HFFc6 (cell line): Measurements from ENCODE around the gene PRICKLE3. TPM values are rescaled to one million over a fixed set of nuclear protein-coding genes. Genes with fewer than 3 reads are reported as not detected.

ENCODE experiments used
- DNase-seq: peaks from one replicate; pipeline ENCODE4 v3.0.0-alpha.2; 2018
- H3K27ac Mint-ChIP-seq: 2 replicates; pipeline ENCODE4 v1.8.0; 2020; ENCODE audit warnings: mild to moderate bottlenecking, mixed read lengths
- H3K27me3 Mint-ChIP-seq: 2 replicates; pipeline ENCODE4 v1.8.0; 2021; ENCODE audit warnings: mild to moderate bottlenecking, moderate library complexity, mixed read lengths; ENCODE audit not compliant: insufficient read depth
- H3K36me3 Mint-ChIP-seq: 2 replicates; pipeline ENCODE4 v1.8.0; 2021; ENCODE audit warnings: low read depth, mixed read lengths
- H3K4me1 Mint-ChIP-seq: 2 replicates; pipeline ENCODE4 v1.8.0; 2020; ENCODE audit warnings: low read depth, mixed read lengths
- H3K4me3 Mint-ChIP-seq: 2 replicates; pipeline ENCODE4 v1.8.0; 2020; ENCODE audit warnings: mild to moderate bottlenecking, moderate library complexity, mixed read lengths
- H3K9me3 Mint-ChIP-seq: 2 replicates; pipeline ENCODE4 v1.8.0; 2020; ENCODE audit warnings: mild to moderate bottlenecking, mixed read lengths
- total RNA-seq, 6 experiments: library from RNA; stranded (reverse); fragmentation: NEBNext Ultra II Directional; extraction: Animal tissue kit (Norgen Biotek cat#: 25700); gene quantifications; 2 replicates in 1 of 6; 3 replicates in 5 of 6; pipeline ENCODE4 v1.2.3, GENCODE V29; 2021
- TF ChIP-seq, protein P1 (sequence below): fragments of 200-600 bp; sonication (generic); IDR thresholded peaks from 2 replicates; pipeline ENCODE4 v1.5.0; 2021; ENCODE audit warnings: antibody characterized with exemption, mild to moderate bottlenecking

PRICKLE3 gene
- total RNA-seq, 6 experiments from 2014 or later = 8.0 to 10.7 (median 9.7) TPM

DNA sequence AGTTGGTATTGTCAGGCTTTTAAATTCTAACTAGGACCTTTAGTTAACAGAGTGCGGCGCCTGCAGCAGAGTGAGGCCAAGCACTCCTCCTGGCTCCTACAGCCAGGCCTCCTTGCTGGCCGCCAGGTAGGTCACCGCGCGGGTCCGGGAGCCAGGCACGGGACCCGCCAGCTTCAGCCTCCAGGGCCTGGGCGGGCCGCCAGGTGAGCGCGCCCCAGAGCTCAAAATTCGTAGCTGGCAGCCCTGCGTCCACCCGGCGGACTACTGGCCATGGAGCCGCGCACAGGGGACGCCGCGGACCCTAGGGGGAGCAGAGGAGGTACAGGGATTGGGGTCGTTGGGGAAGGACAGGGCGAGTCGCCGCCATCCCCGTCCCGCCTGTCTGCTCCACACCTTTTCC is 23.6 kb downstream of the PRICKLE3 start, which contains the start of gene MAGIX:
TSS of gene MAGIX (plus strand) at position 139 of the 400 bp plus-strand sequence. CDS start at position 271, 132 bp downstream.
- peak within 1 kb of the TSS; percentile 98 for H3K27ac Mint-ChIP-seq
- no peak for DNase-seq
- H3K4me1 Mint-ChIP-seq = peaks cover 18% of the 10 kb centered on the region
- peak within 1 kb of the TSS; percentile 82 for H3K4me3 Mint-ChIP-seq
- no peaks in the 10 kb centered on the region for H3K36me3 Mint-ChIP-seq
- peaks cover 2% of the 10 kb centered on the region; the same call in 1 of the 2 replicates for H3K27me3 Mint-ChIP-seq
- H3K9me3 Mint-ChIP-seq = no peaks in the 10 kb centered on the region; the same call in 1 of the 2 replicates
- TF ChIP-seq, protein P1, sequence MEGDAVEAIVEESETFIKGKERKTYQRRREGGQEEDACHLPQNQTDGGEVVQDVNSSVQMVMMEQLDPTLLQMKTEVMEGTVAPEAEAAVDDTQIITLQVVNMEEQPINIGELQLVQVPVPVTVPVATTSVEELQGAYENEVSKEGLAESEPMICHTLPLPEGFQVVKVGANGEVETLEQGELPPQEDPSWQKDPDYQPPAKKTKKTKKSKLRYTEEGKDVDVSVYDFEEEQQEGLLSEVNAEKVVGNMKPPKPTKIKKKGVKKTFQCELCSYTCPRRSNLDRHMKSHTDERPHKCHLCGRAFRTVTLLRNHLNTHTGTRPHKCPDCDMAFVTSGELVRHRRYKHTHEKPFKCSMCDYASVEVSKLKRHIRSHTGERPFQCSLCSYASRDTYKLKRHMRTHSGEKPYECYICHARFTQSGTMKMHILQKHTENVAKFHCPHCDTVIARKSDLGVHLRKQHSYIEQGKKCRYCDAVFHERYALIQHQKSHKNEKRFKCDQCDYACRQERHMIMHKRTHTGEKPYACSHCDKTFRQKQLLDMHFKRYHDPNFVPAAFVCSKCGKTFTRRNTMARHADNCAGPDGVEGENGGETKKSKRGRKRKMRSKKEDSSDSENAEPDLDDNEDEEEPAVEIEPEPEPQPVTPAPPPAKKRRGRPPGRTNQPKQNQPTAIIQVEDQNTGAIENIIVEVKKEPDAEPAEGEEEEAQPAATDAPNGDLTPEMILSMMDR = no peak

DNA sequence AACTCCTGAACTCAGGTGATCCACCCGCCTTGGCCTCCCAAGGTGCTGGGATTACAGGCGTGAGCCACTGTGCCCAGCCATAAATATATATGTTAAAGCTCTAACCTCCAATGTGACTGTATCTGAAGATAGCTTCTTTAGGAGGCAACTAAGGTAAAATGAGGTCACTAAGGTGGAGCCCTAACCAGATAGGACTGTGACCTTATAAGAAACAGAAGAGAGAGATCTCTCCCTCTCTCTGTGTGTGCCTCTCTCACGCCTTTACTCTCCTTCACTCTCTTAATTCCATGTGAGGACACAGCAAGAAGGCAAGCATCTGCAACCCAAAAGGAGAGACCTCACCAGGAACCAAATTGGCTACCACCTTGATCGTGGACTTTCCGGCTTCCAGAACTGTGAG is 24.5 kb downstream of the PRICKLE3 start:
- H3K27me3 Mint-ChIP-seq = no peaks in the 10 kb centered on the region
- peaks cover 11% of the 10 kb centered on the region for H3K4me1 Mint-ChIP-seq
- no peaks in the 10 kb centered on the region; the same call in 1 of the 2 replicates for H3K9me3 Mint-ChIP-seq
- TF ChIP-seq, protein P1 = no peak
- H3K36me3 Mint-ChIP-seq = no peaks in the 10 kb centered on the region
- DNase-seq = no peak
- H3K27ac Mint-ChIP-seq = no peak overlapping the region
- no peak overlapping the region for H3K4me3 Mint-ChIP-seq

DNA sequence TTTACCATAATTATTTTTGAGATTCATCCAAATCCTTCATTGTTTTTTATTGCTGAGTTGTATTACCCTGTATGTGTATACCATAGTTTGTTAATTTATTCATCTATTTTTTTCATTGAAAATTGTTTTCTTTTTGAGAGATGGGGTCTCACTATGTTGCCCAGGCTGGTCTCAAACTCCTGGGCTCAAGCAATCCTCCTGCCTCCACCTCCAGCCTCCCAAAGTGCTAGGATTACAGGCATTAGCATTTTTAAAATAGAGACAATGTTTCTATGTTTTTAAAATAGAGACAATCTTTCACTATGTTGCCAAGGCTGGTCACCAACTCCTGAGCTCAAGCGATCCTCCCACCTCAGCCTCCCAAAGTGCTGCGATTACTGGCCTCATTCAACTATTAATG is 25.3 kb downstream of the PRICKLE3 start:
- H3K4me1 Mint-ChIP-seq = peaks cover 9% of the 10 kb centered on the region
- no peaks in the 10 kb centered on the region for H3K36me3 Mint-ChIP-seq
- H3K27me3 Mint-ChIP-seq = no peaks in the 10 kb centered on the region
- H3K27ac Mint-ChIP-seq = no peak overlapping the region
- TF ChIP-seq, protein P1 = no peak
- DNase-seq = no peak
- H3K4me3 Mint-ChIP-seq = no peak overlapping the region
- no peaks in the 10 kb centered on the region; the same call in 1 of the 2 replicates for H3K9me3 Mint-ChIP-seq

DNA sequence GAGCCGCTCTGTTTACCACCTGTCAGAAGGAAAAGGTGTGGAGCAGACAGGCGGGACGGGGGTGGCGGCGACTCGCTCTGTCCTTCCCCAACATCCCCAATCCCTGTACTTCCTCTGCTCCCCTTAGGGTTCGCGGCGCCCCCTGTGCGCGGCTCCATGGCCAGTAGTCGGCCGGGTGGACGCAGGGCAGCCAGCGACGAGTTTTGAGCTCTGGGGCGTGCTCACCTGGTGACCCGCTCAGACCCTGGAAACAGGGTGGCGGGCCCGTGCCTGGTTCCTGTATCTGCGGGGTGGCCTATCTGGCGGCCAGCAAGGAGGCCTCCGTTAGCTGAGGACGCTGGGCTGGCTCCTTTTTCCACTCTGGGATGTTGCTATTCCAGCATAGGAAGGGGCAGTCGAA is 29.0 kb downstream of the PRICKLE3 start:
- TF ChIP-seq, protein P1 = no peak
- H3K4me3 Mint-ChIP-seq = no peak overlapping the region
- H3K36me3 Mint-ChIP-seq = no peaks in the 10 kb centered on the region
- H3K4me1 Mint-ChIP-seq = peaks cover 18% of the 10 kb centered on the region
- no peaks in the 10 kb centered on the region for H3K9me3 Mint-ChIP-seq
- H3K27me3 Mint-ChIP-seq = no peaks in the 10 kb centered on the region
- H3K27ac Mint-ChIP-seq = no peak overlapping the region
- no peak for DNase-seq

DNA sequence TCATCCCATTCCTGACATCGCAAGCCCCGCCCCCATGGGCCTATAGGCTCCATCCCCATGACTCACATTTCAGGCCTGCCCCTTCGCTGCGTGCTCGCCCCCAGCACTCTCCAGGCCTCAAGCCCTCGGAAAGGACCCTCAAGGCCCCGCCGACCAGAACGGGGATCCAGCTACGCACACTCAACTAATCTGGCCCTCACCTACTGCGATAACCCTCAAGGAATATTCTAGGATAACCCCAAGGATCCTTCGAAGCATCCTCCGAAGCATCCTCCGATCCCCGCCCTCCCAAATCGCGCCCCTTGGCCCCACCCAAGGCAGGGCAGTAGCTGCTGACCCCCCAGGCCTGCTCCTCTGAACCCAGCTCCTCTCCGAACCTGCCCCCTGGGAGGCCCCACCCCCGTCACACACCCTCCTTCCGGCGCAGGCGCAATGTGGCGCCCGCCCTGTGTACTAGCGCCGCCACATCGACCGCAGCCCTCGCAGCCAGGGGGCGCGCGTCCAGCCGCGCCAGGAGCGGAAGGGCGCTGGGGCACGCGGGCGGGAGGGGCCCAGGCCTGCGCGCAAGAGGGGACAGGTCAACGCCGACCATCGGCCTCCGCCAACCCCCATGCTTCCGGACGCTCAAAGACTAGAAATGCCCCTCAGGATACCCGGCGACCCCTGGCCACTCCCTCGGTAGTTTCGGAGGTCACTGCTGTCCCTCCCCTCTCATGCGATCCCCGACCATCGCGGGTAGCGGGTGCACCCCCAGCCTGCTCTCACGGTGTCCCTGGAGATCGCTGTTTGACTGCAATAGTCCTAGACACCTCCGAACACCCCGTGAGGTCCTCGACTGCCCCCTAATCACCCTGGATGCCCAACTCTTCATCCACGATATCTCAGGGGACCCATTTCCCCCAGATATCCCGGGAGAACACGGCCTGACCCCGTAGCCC is 30.0 kb downstream of the PRICKLE3 start:
- peaks cover 18% of the 10 kb centered on the region for H3K4me1 Mint-ChIP-seq
- DNase-seq = peak; percentile 82
- peak overlapping the region; percentile 90 for H3K4me3 Mint-ChIP-seq
- TF ChIP-seq, protein P1 = peak; percentile 84
- H3K9me3 Mint-ChIP-seq = no peaks in the 10 kb centered on the region
- no peaks in the 10 kb centered on the region for H3K36me3 Mint-ChIP-seq
- no peaks in the 10 kb centered on the region for H3K27me3 Mint-ChIP-seq
- peak overlapping the region; percentile 99 for H3K27ac Mint-ChIP-seq
